Erythroblast (primary cell): ENCODE measurements around the gene FLOT1.

ENCODE experiments used
- GATA1 ChIP-seq: IDR thresholded peaks from 2 replicates; pipeline ENCODE4 v1.6.1; 2011; ENCODE audit warnings: low read depth, mild to moderate bottlenecking, control low read depth, low read length, moderate library complexity
- POLR2A ChIP-seq: IDR thresholded peaks from 2 replicates; pipeline ENCODE4 v1.6.1; 2011; ENCODE audit warnings: mild to moderate bottlenecking, low read length

GRCh38 chr6:30683183-30683979, 59.1 kb downstream of the FLOT1 start:
- TF ChIP-seq POLR2A = no peak
- TF ChIP-seq GATA1 = no peak
